GM12878 (cell line): ENCODE measurements around the gene CSNK1G1. TPM values are rescaled to one million over a fixed set of nuclear protein-coding genes. Genes with fewer than 3 reads are reported as not detected.

Experiments used
- ATAC-seq: fragments of 200-7000 bp; cut with Tn5 transposase; 3 replicates; pipeline ENCODE4 v1.9.1; 2020; ENCODE audit warnings: mild to moderate bottlenecking, moderate library complexity
- BruUV-seq: library from RNA; stranded (reverse); fragments of 400-500 nt; replicated peaks from 2 replicates; lab custom pipeline; 2021; lab: Mats Ljungman, UMichigan
- CTCF ChIA-PET: fragments of 300-600 bp; sonication (Branson Sonifier 250); formaldehyde crosslinking; extraction: SDS; loops from one replicate; lab custom pipeline; 2021; ENCODE audit warnings: inconsistent platforms; lab: Yijun Ruan, JAX
- POLR2A ChIA-PET: fragments of 350-600 bp; formaldehyde crosslinking; extraction: SDS; loops from one replicate; lab custom pipeline; 2021; ENCODE audit warnings: inconsistent platforms; lab: Charles Lee
- RAD21 ChIA-PET: fragments of 300-600 bp; sonication (Branson Sonifier 250); formaldehyde crosslinking; loops from one replicate; lab custom pipeline; 2023; ENCODE audit warnings: antibody characterized with exemption; ENCODE audit not compliant: unreplicated experiment; lab: Charles Lee
- SMC1A ChIA-PET: fragments of 300-600 bp; sonication (Branson Sonifier 250); formaldehyde crosslinking; loops from one replicate; lab custom pipeline; 2023; ENCODE audit not compliant: unreplicated experiment, uncharacterized antibody; lab: Charles Lee
- DNase-seq: peaks from one replicate; pipeline ENCODE4 v3.0.0-alpha.2; 2011; ENCODE audit warnings: low read depth, low spot score
- FAIRE-seq: peaks from 3 replicates; lab custom pipeline; 2011; peaks lifted over from hg19 to GRCh38; lab: Jason Lieb, UNC
- H2AFZ ChIP-seq: 2 replicates; pipeline ENCODE4 v1.6.0; 2011; ENCODE audit warnings: low read depth, low read length, control low read depth; ENCODE audit not compliant: control insufficient read depth
- H3K27ac ChIP-seq: 2 replicates; pipeline ENCODE4 v1.5.1; 2011; ENCODE audit warnings: control low read depth; ENCODE audit not compliant: control insufficient read depth, insufficient read depth
- H3K27me3 ChIP-seq, 2 experiments: replicated peaks in 1 of 2; 2 replicates each; pipeline versions ENCODE4 v1.6.0 to v1.6.1; 2011; ENCODE audit warnings: low read length in 1 of 2; ENCODE audit not compliant: control insufficient read depth in 2 of 2, insufficient read depth in 2 of 2
- H3K36me3 ChIP-seq, 2 experiments: 2 replicates each; pipeline ENCODE4 v1.5.1; 2011; ENCODE audit warnings: low read length in 1 of 2; ENCODE audit not compliant: control insufficient read depth in 2 of 2, insufficient read depth in 2 of 2
- H3K4me1 ChIP-seq: 2 replicates; pipeline ENCODE4 v1.6.1; 2011; ENCODE audit warnings: mild to moderate bottlenecking, low read length, moderate library complexity, mixed read lengths; ENCODE audit not compliant: control insufficient read depth, insufficient read depth
- H3K4me2 ChIP-seq: 2 replicates; pipeline ENCODE4 v1.6.0; 2011; ENCODE audit warnings: control low read depth; ENCODE audit not compliant: control insufficient read depth, insufficient read depth
- H3K4me3 ChIP-seq: fragments of 200-600 bp; sonication (generic); 2 replicates; pipeline ENCODE4 v1.5.1; 2016
- H3K79me2 ChIP-seq: 2 replicates; pipeline ENCODE4 v1.6.0; 2011; ENCODE audit warnings: low read length; ENCODE audit not compliant: control insufficient read depth, insufficient read depth
- H3K9ac ChIP-seq: 2 replicates; pipeline ENCODE4 v1.8.0; 2011; ENCODE audit warnings: low read length, control low read depth, mixed read lengths; ENCODE audit not compliant: control insufficient read depth, insufficient read depth
- H3K9me3 ChIP-seq: replicated peaks from 3 replicates; pipeline ENCODE4 v1.5.1; 2011; ENCODE audit warnings: mild to moderate bottlenecking, low read length; ENCODE audit not compliant: control insufficient read depth, insufficient read depth
- H4K20me1 ChIP-seq: 2 replicates; pipeline ENCODE4 v1.6.0; 2011; ENCODE audit not compliant: control insufficient read depth, insufficient read depth
- BCLAF1 ChIP-seq: fragments of 450-650 bp; IDR thresholded peaks from 2 replicates; pipeline ENCODE4 v1.6.1; 2017; ENCODE audit warnings: antibody characterized with exemption, mild to moderate bottlenecking, moderate library complexity
- BMI1 ChIP-seq: fragments of 450-650 bp; IDR thresholded peaks from 2 replicates; pipeline ENCODE4 v1.6.1; 2016; ENCODE audit warnings: mild to moderate bottlenecking, moderate library complexity, borderline replicate concordance
- CHD2 ChIP-seq: IDR thresholded peaks from 2 replicates; pipeline ENCODE4 v1.6.1; 2011; ENCODE audit warnings: low read depth, low read length, improper control_type of control experiment, borderline replicate concordance
- FOS ChIP-seq: IDR thresholded peaks from 3 replicates; pipeline ENCODE4 v1.6.1; 2011; ENCODE audit warnings: borderline replicate concordance; ENCODE audit not compliant: insufficient read length; ENCODE audit errors: extremely low read depth
- JUND ChIP-seq: IDR thresholded peaks from 2 replicates; pipeline ENCODE4 v1.6.1; 2012; ENCODE audit warnings: low read depth, mild to moderate bottlenecking, low read length, improper control_type of control experiment, moderate library complexity
- NFXL1 ChIP-seq: fragments of 450-650 bp; IDR thresholded peaks from 2 replicates; pipeline ENCODE4 v1.6.1; 2017; ENCODE audit warnings: antibody characterized with exemption, mild to moderate bottlenecking, borderline replicate concordance
- NR2F1 ChIP-seq: fragments of 450-650 bp; conservative IDR thresholded peaks from 2 replicates; pipeline ENCODE4 v1.6.1; 2017; ENCODE audit warnings: mild to moderate bottlenecking
- RAD51 ChIP-seq: fragments of 450-650 bp; IDR thresholded peaks from 2 replicates; pipeline ENCODE4 v1.6.1; 2016; ENCODE audit warnings: moderate library complexity, mild to moderate bottlenecking, inconsistent platforms
- RBBP5 ChIP-seq: fragments of 200-600 bp; sonication (generic); conservative IDR thresholded peaks from 2 replicates; pipeline ENCODE4 v1.6.1; 2016
- RELA ChIP-seq: fragments of 450-650 bp; IDR thresholded peaks from 2 replicates; pipeline ENCODE4 v1.8.0; 2014; ENCODE audit warnings: borderline replicate concordance; ENCODE audit not compliant: partially characterized antibody
- SMAD1 ChIP-seq: fragments of 450-650 bp; IDR thresholded peaks from 2 replicates; pipeline ENCODE4 v1.6.1; 2018; ENCODE audit warnings: mild to moderate bottlenecking, low read depth; ENCODE audit not compliant: partially characterized antibody
- STAT1 ChIP-seq: fragments of 450-650 bp; conservative IDR thresholded peaks from 2 replicates; pipeline ENCODE4 v1.6.1; 2014; ENCODE audit warnings: antibody characterized with exemption, mild to moderate bottlenecking
- USF1 ChIP-seq: IDR thresholded peaks from 2 replicates; pipeline ENCODE4 v1.6.1; 2011; ENCODE audit warnings: borderline replicate concordance, low read depth, mild to moderate bottlenecking, moderate library complexity, mixed read lengths, low read length; ENCODE audit not compliant: insufficient read depth; ENCODE audit errors: extremely low read length
- WGBS: methylation state at CpG from one replicate; pipeline ENCODE4 v1.1.6; 2016; ENCODE audit warnings: low lambda C conversion rate; ENCODE audit not compliant: insufficient replicate concordance, insufficient coverage; ENCODE audit errors: missing lambda C conversion rate; 5-methylcytosine and 5-hydroxymethylcytosine counted together
- in situ Hi-C: fragments of 300-500 bp; cut with MboI; formaldehyde crosslinking; loops from 9 replicates; pipeline ENCODE4 v1.14.3; 2018; ENCODE audit warnings: mixed read lengths
- intact Hi-C: fragments of 100-400 bp; cut with micrococcal nuclease; formaldehyde crosslinking; loops from one replicate; pipeline ENCODE4 v1.14.2; 2022; ENCODE audit not compliant: unreplicated experiment
- polyA plus RNA-seq, 11 experiments: library from polyadenylated mRNA; depleted of rRNA in 4 of 11; unstranded in 6 of 11; stranded (reverse) in 5 of 11; fragments of >200 nt; fragmentation: Nextera tagmentation in 4 of 11; fragmentation: Illumina TruSeq in 1 of 11; extraction: Ambion mirVana in 4 of 11; extraction: Trizol in 1 of 11; gene quantifications; 1 replicate in 1 of 11; 2 replicates in 10 of 11; pipeline versions ENCODE4 v1.2.1 to v1.2.3, GENCODE V29; 2011 to 2016; ENCODE audit warnings: inconsistent platforms in 2 of 11, missing spikeins in 2 of 11, low read depth in 1 of 11
- total RNA-seq, 4 experiments: library from RNA; depleted of rRNA in 3 of 4; stranded (reverse); fragments of >200 nt in 3 of 4; fragmentation: Illumina TruSeq in 1 of 4; extraction: Trizol in 1 of 4; gene quantifications; 2 replicates each; pipeline versions ENCODE4 v1.2.1 to v1.2.3, GENCODE V29; 2013 to 2021
- TF ChIP-seq, protein P1 (sequence below): IDR thresholded peaks from 2 replicates; pipeline ENCODE4 v1.6.1; 2011; ENCODE audit warnings: borderline replicate concordance, low read depth, mild to moderate bottlenecking, moderate library complexity, low read length; ENCODE audit not compliant: insufficient read depth, poor library complexity, severe bottlenecking
- TF ChIP-seq, protein P2 (sequence below): IDR thresholded peaks from 2 replicates; pipeline ENCODE4 v1.6.1; 2012; ENCODE audit warnings: low read depth, low read length, improper control_type of control experiment
- TF ChIP-seq, protein P3 (sequence below): fragments of 450-650 bp; IDR thresholded peaks from 2 replicates; pipeline ENCODE4 v1.6.1; 2016; ENCODE audit warnings: mild to moderate bottlenecking

Gene CSNK1G1
- total and polyA plus RNA-seq, 10 of the 15 experiments (the other 5 are each of a cell fraction or from before 2014, with no cell fraction given), result 6.1 to 23.4 (median 15.3) TPM

- no peak overlapping the region for H3K4me2 ChIP-seq
- H3K4me3 ChIP-seq, result no peak overlapping the region
- intact Hi-C loops, result no loop called here
- no peaks in the 10 kb centered on the region for H3K27me3 ChIP-seq
- no peak overlapping the region for H3K9ac ChIP-seq
- in situ Hi-C loops, result no loop called here
- no peaks in the 10 kb centered on the region for H3K4me1 ChIP-seq
- FAIRE-seq (no peak), DNase-seq (no peak), ATAC-seq (no peak)
- no peaks in the 10 kb centered on the region for H3K9me3 ChIP-seq
- ChIA-PET RAD21 (interaction anchor here (1.6 kb wide), 1 partner anchor 454 kb away, joined by 3 read pairs; no protein-coding TSS in a partner anchor), CTCF (interaction anchor here (0.7 to 3.1 kb wide), 12 partner anchors 9 to 495 kb away, joined by 3 to 17 read pairs (median 4); no protein-coding TSS in a partner anchor), SMC1A (interaction anchor here (0.6 to 5.4 kb wide), 5 partner anchors 9 to 147 kb away, joined by 3 to 47 read pairs (median 3); partner anchors contain the start of gene CSNK1G1), POLR2A (interaction anchor here (0.6 to 1.4 kb wide), 3 partner anchors 11 to 161 kb away, joined by 3 to 5 read pairs (median 5); no protein-coding TSS in a partner anchor)
- H3K36me3 ChIP-seq, result no peaks in the 10 kb centered on the region; a peak in 1 of 4 replicates
- 99% methylated on average over 4 of the region's 4 CpGs for WGBS
- H3K79me2 ChIP-seq, result no peaks in the 10 kb centered on the region
- no TSS peak for BruUV-seq
- no peak for TF ChIP-seq CHD2
- no peak for TF ChIP-seq USF1
- TF ChIP-seq, protein P1, sequence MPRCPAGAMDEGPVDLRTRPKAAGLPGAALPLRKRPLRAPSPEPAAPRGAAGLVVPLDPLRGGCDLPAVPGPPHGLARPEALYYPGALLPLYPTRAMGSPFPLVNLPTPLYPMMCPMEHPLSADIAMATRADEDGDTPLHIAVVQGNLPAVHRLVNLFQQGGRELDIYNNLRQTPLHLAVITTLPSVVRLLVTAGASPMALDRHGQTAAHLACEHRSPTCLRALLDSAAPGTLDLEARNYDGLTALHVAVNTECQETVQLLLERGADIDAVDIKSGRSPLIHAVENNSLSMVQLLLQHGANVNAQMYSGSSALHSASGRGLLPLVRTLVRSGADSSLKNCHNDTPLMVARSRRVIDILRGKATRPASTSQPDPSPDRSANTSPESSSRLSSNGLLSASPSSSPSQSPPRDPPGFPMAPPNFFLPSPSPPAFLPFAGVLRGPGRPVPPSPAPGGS, result no peak
- TF ChIP-seq BMI1, result no peak
- TF ChIP-seq, protein P2, sequence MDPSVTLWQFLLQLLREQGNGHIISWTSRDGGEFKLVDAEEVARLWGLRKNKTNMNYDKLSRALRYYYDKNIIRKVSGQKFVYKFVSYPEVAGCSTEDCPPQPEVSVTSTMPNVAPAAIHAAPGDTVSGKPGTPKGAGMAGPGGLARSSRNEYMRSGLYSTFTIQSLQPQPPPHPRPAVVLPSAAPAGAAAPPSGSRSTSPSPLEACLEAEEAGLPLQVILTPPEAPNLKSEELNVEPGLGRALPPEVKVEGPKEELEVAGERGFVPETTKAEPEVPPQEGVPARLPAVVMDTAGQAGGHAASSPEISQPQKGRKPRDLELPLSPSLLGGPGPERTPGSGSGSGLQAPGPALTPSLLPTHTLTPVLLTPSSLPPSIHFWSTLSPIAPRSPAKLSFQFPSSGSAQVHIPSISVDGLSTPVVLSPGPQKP, result no peak
- TF ChIP-seq BCLAF1, result no peak
- no peak for TF ChIP-seq FOS
- TF ChIP-seq, protein P3, sequence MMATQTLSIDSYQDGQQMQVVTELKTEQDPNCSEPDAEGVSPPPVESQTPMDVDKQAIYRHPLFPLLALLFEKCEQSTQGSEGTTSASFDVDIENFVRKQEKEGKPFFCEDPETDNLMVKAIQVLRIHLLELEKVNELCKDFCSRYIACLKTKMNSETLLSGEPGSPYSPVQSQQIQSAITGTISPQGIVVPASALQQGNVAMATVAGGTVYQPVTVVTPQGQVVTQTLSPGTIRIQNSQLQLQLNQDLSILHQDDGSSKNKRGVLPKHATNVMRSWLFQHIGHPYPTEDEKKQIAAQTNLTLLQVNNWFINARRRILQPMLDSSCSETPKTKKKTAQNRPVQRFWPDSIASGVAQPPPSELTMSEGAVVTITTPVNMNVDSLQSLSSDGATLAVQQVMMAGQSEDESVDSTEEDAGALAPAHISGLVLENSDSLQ, result no peak
- no peak for TF ChIP-seq SMAD1
- TF ChIP-seq STAT1, result no peak
- TF ChIP-seq RAD51, result no peak
- TF ChIP-seq NR2F1, result no peak
- no peak for TF ChIP-seq RELA
- no peak for TF ChIP-seq JUND
- no peak for TF ChIP-seq RBBP5
- no peak for TF ChIP-seq NFXL1
- no peak overlapping the region for H3K27ac ChIP-seq
- no peaks in the 10 kb centered on the region for H4K20me1 ChIP-seq
- H2AFZ ChIP-seq, result no peak overlapping the region
Observed at GRCh38 chr15:64233299-64233698, 122.7 kb downstream of the CSNK1G1 start.
